GM18907 (cell line): ENCODE data around the gene LDHAL6A.
A peak's percentile ranks its signal among the peaks of the same experiment; 100 is the strongest.

Experiments
- ATAC-seq: cut with Tn5 transposase; IDR thresholded peaks from one replicate; pipeline ENCODE4 v1.9.1; 2021; ENCODE audit warnings: mild to moderate bottlenecking, moderate library complexity; ENCODE audit not compliant: unreplicated experiment

LDHAL6A gene

GRCh38 chr11:18490319-18490718 is 34.7 kb downstream of the LDHAL6A start:
- ATAC-seq = no peak

GRCh38 chr11:18490736-18491485 is 35.3 kb downstream of the LDHAL6A start:
- ATAC-seq = no peak

GRCh38 chr11:18491924-18492323 is 36.3 kb downstream of the LDHAL6A start:
- ATAC-seq = no peak

- no peak for ATAC-seq
Measured at GRCh38 chr11:18492888-18493287, 37.2 kb downstream of the LDHAL6A start.

- ATAC-seq = no peak
Measured at GRCh38 chr11:18493310-18493709, 37.7 kb downstream of the LDHAL6A start.

GRCh38 chr11:18495271-18495670 is 39.6 kb downstream of the LDHAL6A start:
- ATAC-seq = no peak

GRCh38 chr11:18495703-18496102 is 40.0 kb downstream of the LDHAL6A start:
- no peak for ATAC-seq

GRCh38 chr11:18498039-18498438 is 42.4 kb downstream of the LDHAL6A start:
- no peak for ATAC-seq

- ATAC-seq = no peak
Measured at GRCh38 chr11:18501629-18502028, 46.0 kb downstream of the LDHAL6A start.

- ATAC-seq = peak; percentile 53
Measured at GRCh38 chr11:18502352-18502751, 46.7 kb downstream of the LDHAL6A start.

- ATAC-seq = no peak
Measured at GRCh38 chr11:18521122-18521521, 65.5 kb downstream of the LDHAL6A start.

- ATAC-seq = no peak
Measured at GRCh38 chr11:18522388-18522787, 66.7 kb downstream of the LDHAL6A start.

- no peak for ATAC-seq
Measured at GRCh38 chr11:18523084-18523483, 67.4 kb downstream of the LDHAL6A start.

GRCh38 chr11:18524248-18524647 is 68.6 kb downstream of the LDHAL6A start:
- no peak for ATAC-seq

GRCh38 chr11:18526130-18526520 is 70.5 kb downstream of the LDHAL6A start:
- ATAC-seq = no peak

GRCh38 chr11:18526521-18527296 is 71.1 kb downstream of the LDHAL6A start, which contains the start of gene TSG101:
TSG101 (minus strand) TSS chr11:18526942; CDS start chr11:18526816, 126 bp downstream.
- ATAC-seq = peak; percentile 98

GRCh38 chr11:18527512-18527911 is 71.9 kb downstream of the LDHAL6A start:
- ATAC-seq = no peak
